Measurements from ENCODE around the gene AIG1.

AIG1 gene

GRCh38 chr6:143055213-143055612 lies 5.5 kb upstream of the AIG1 start:
- no peak overlapping the region for H3K4me3 ChIP-seq (ENCODE audit: low read depth, low read length)
- no peaks in the 10 kb centered on the region for H3K4me1 ChIP-seq
- no peaks in the 10 kb centered on the region for H3K79me2 ChIP-seq
- TF ChIP-seq, protein P1, sequence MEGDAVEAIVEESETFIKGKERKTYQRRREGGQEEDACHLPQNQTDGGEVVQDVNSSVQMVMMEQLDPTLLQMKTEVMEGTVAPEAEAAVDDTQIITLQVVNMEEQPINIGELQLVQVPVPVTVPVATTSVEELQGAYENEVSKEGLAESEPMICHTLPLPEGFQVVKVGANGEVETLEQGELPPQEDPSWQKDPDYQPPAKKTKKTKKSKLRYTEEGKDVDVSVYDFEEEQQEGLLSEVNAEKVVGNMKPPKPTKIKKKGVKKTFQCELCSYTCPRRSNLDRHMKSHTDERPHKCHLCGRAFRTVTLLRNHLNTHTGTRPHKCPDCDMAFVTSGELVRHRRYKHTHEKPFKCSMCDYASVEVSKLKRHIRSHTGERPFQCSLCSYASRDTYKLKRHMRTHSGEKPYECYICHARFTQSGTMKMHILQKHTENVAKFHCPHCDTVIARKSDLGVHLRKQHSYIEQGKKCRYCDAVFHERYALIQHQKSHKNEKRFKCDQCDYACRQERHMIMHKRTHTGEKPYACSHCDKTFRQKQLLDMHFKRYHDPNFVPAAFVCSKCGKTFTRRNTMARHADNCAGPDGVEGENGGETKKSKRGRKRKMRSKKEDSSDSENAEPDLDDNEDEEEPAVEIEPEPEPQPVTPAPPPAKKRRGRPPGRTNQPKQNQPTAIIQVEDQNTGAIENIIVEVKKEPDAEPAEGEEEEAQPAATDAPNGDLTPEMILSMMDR (IDR thresholded peaks at IDR 0.05) = no peak
- no peak overlapping the region for H3K4me2 ChIP-seq (ENCODE audit: low read length)
- no peaks in the 10 kb centered on the region for H3K27me3 ChIP-seq (ENCODE audit: control insufficient read depth, insufficient read depth, low read length)
- H3K36me3 ChIP-seq (ENCODE audit: control insufficient read depth, insufficient read depth, low read length) = no peaks in the 10 kb centered on the region
- no peaks in the 10 kb centered on the region for H3K9me3 ChIP-seq (ENCODE audit: control insufficient read depth, low read length)
- H2AFZ ChIP-seq = no peak overlapping the region
- no peak overlapping the region for H3K27ac ChIP-seq
- H3K9ac ChIP-seq = no peak overlapping the region

- Histone ChIP-seq H3K4me2 (ENCODE audit: low read length) (no peak overlapping the region), H2AFZ (no peak overlapping the region), H3K4me1 (no peaks in the 10 kb centered on the region), H3K4me3 (ENCODE audit: low read depth, low read length) (no peak overlapping the region), H3K9ac (no peak overlapping the region), H3K9me3 (ENCODE audit: control insufficient read depth, low read length) (no peaks in the 10 kb centered on the region), H3K27me3 (ENCODE audit: control insufficient read depth, insufficient read depth, low read length) (no peaks in the 10 kb centered on the region), H3K27ac (no peak overlapping the region), H3K79me2 (no peaks in the 10 kb centered on the region), H3K36me3 (ENCODE audit: control insufficient read depth, insufficient read depth, low read length) (no peaks in the 10 kb centered on the region)
- TF ChIP-seq, protein P1 (IDR thresholded peaks at IDR 0.05) = no peak
Observed at GRCh38 chr6:143055891-143056290, 4.8 kb upstream of the AIG1 start.

DNA sequence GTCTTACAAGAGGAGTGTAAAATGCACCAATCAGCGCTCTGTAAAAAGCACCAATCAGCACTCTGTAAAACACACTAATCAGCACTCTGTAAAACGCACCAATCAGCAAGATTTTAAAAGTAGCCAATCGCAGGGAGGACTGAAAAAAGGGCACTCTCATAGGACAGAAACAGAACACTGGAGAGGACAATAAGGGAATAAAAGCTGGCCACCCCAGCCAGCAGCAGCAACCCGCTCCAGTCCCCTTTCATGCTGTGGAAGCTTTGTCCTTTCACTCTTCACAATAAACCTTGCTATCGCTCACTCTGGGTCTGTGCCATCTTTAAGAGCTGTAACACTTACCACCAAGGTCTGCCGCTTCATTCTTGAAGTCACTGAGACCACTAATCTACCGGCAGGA lies 1.7 kb upstream of the AIG1 start:
- Histone ChIP-seq H3K4me1 (peaks cover 6% of the 10 kb centered on the region), H3K27me3 (ENCODE audit: control insufficient read depth, insufficient read depth, low read length) (no peaks in the 10 kb centered on the region), H3K4me2 (ENCODE audit: low read length) (no peak overlapping the region), H3K27ac (no peak overlapping the region), H3K4me3 (ENCODE audit: low read depth, low read length) (no peak overlapping the region), H3K79me2 (no peaks in the 10 kb centered on the region), H3K9ac (no peak overlapping the region), H3K36me3 (ENCODE audit: control insufficient read depth, insufficient read depth, low read length) (no peaks in the 10 kb centered on the region), H2AFZ (no peak overlapping the region), H3K9me3 (ENCODE audit: control insufficient read depth, low read length) (no peaks in the 10 kb centered on the region)
- TF ChIP-seq, protein P1 (IDR thresholded peaks at IDR 0.05) = no peak

GRCh38 chr6:143059663-143060353 lies 881 bp upstream of the AIG1 start:
- no peaks in the 10 kb centered on the region for H3K27me3 ChIP-seq (ENCODE audit: control insufficient read depth, insufficient read depth, low read length)
- peak overlapping the region; percentile 85 for H3K4me2 ChIP-seq (ENCODE audit: low read length)
- TF ChIP-seq, protein P1 (IDR thresholded peaks at IDR 0.05) = no peak

GRCh38 chr6:143060354-143060805 lies 309 bp upstream of the AIG1 start:
- peak overlapping the region; percentile 94 for H2AFZ ChIP-seq
- no peaks in the 10 kb centered on the region for H3K9me3 ChIP-seq (ENCODE audit: control insufficient read depth, low read length)
- H3K4me1 ChIP-seq = peaks cover 6% of the 10 kb centered on the region
- peak overlapping the region; percentile 92 for H3K27ac ChIP-seq
- H3K4me3 ChIP-seq (ENCODE audit: low read depth, low read length) = peak overlapping the region; percentile 93
- H3K27me3 ChIP-seq (ENCODE audit: control insufficient read depth, insufficient read depth, low read length) = no peaks in the 10 kb centered on the region
- peaks cover 3% of the 10 kb centered on the region for H3K79me2 ChIP-seq
- H3K9ac ChIP-seq = peak overlapping the region; percentile 89
- H3K36me3 ChIP-seq (ENCODE audit: control insufficient read depth, insufficient read depth, low read length) = no peaks in the 10 kb centered on the region
- TF ChIP-seq, protein P1 (IDR thresholded peaks at IDR 0.05) = peak; percentile 17
- peak overlapping the region; percentile 85 for H3K4me2 ChIP-seq (ENCODE audit: low read length)

More at GRCh38 chr6:143059663-143060353, 881 bp upstream of the AIG1 start:
- H3K9ac ChIP-seq = peak overlapping the region; percentile 89
- peak overlapping the region; percentile 93 for H3K4me3 ChIP-seq (ENCODE audit: low read depth, low read length)
- H3K36me3 ChIP-seq (ENCODE audit: control insufficient read depth, insufficient read depth, low read length) = no peaks in the 10 kb centered on the region
- no peaks in the 10 kb centered on the region for H3K79me2 ChIP-seq
- H3K9me3 ChIP-seq (ENCODE audit: control insufficient read depth, low read length) = no peaks in the 10 kb centered on the region
- peak overlapping the region; percentile 94 for H2AFZ ChIP-seq
- H3K4me1 ChIP-seq = peaks cover 6% of the 10 kb centered on the region
- H3K27ac ChIP-seq = peak overlapping the region; percentile 92

Measured in parathyroid adenoma (tissue), 2 donors.